GM21619 (cell line): ENCODE data around the gene DAPL1.

Experiments used
- ATAC-seq: cut with Tn5 transposase; IDR thresholded peaks from one replicate; pipeline ENCODE4 v1.9.1; 2021; ENCODE audit not compliant: unreplicated experiment

DAPL1 gene

GRCh38 chr2:158776231-158776630 is 18.9 kb upstream of the DAPL1 start:
- ATAC-seq = no peak

GRCh38 chr2:158777077-158777476 is 18.0 kb upstream of the DAPL1 start:
- no peak for ATAC-seq

GRCh38 chr2:158778243-158778642 is 16.9 kb upstream of the DAPL1 start:
- ATAC-seq = no peak

DNA sequence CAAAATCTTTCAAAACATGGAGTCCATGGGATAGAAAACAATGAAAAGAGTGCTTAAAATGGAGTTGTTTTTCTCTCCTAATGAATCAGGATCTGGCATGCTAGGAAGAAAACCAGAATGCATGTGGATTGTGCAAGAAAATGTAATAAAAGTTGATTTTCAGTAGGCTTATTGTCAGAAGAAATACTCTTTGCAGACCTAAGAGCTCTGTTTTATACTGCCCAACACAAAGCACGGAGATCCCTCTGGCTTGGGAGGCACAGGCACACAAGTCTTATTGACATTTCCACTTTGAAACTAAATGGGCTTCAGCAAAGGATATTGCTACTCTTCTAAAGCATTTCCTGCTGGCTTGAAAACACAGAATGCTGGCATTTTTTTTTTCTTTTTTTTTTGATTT is 15.5 kb upstream of the DAPL1 start:
- no peak for ATAC-seq

- no peak for ATAC-seq
Measured at GRCh38 chr2:158781353-158781961, 13.7 kb upstream of the DAPL1 start.

- no peak for ATAC-seq
Measured at GRCh38 chr2:158782136-158782535, 13.0 kb upstream of the DAPL1 start.

- ATAC-seq = no peak
Measured at GRCh38 chr2:158782616-158783015, 12.5 kb upstream of the DAPL1 start.

DNA sequence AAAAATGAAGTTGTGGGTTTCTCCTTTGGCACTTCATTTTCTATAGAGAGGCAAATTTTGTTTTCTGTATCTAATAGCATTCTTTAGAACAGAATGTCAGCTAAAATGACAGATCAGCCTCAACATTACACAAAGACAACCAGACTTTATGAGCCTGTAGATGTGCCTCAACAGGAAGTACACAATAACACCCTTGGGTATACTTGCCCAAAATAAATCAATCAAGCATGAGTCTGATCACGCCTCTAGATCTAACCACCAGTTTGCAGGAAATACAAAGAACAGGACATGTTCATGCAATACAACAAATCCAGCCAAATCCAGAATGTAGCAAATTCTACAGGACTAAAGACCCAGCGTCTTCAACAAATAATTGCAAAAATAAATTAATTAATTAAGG is 11.2 kb upstream of the DAPL1 start:
- no peak for ATAC-seq

GRCh38 chr2:158786897-158787296 is 8.2 kb upstream of the DAPL1 start:
- no peak for ATAC-seq

DNA sequence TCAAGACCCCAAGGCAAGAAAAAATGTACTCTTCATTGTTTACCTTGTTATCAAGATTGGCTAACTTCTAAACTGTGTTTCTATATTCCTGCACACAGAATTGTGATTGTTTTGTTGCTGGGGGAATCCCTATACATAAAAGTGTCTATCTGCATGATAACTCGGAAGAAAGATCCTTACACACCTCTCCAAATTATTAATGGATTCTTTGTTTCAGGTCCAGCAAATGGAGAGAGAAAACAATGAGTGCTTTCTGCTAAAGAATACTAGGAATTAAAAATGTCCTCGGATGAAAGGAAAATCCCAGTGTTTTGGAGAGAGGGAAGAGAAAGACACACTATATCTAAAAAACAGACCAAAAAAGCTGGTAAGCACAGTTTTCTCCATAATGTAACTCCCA is 6.2 kb upstream of the DAPL1 start:
- no peak for ATAC-seq

DNA sequence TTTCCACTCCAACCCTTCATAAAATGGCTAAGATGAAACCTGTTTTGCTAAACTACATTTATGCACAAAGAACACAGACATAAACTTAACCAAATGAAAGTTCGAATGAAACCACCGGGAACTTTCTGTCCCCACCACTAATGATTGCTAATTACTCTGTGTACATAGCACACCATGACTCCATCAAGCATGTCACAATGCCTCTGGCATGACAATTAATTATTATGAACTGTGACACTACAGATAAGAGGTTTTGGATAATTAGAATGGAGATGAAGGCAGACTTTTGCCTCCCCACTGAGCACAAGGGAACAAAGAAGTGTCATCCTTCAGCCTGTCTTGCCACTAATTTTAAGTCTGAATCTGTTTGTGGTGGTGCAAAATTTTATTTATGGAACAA is 1.5 kb downstream of the DAPL1 start:
- ATAC-seq = no peak

DNA sequence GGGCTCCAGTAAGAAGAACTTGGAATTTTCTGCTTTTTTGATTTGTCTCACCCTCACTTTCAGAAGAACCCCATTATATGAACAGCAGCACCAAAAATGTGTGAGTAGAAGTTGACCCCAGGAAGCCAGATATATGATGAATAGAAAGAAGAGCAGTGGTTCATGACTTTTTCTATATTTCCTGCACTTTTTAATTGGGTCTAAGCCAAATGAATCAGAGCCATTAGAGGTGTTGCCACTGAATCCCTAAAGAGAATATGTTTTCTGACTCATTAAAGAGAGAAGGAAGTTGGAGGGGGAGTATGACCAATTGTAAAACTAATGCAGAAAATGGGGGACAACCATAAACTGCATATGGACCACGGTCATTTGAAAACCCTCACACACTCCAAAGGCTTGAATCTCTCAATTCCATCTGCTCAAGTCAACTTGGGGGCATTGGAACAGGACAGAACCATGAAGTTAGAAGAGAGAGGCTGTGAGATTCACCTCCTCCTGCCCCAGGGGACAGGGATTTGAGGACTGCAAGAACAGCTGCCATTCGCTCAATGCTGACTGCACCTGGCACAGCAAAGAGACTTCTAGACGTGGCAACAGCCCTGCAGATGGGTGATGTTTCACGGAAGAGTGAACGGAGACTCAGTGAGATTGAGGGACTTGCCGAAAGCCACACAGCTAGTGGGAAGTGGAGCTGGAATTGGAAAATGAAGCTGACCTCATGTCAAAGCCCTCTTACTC is 3.0 kb downstream of the DAPL1 start:
- ATAC-seq = no peak

- no peak for ATAC-seq
Measured at GRCh38 chr2:158799181-158799580, 4.1 kb downstream of the DAPL1 start.

- ATAC-seq = no peak
Measured at GRCh38 chr2:158803506-158803905, 8.4 kb downstream of the DAPL1 start.

- no peak for ATAC-seq
Measured at GRCh38 chr2:158805255-158805654, 10.1 kb downstream of the DAPL1 start.

GRCh38 chr2:158805936-158806335 is 10.8 kb downstream of the DAPL1 start:
- no peak for ATAC-seq

GRCh38 chr2:158806941-158807340 is 11.8 kb downstream of the DAPL1 start:
- ATAC-seq = no peak

GRCh38 chr2:158808426-158808825 is 13.3 kb downstream of the DAPL1 start:
- ATAC-seq = no peak

- no peak for ATAC-seq
Measured at GRCh38 chr2:158809816-158810215, 14.7 kb downstream of the DAPL1 start.

- no peak for ATAC-seq
Measured at GRCh38 chr2:158810731-158811460, 15.8 kb downstream of the DAPL1 start.

- ATAC-seq = no peak
Measured at GRCh38 chr2:158815166-158815565, 20.0 kb downstream of the DAPL1 start.

DNA sequence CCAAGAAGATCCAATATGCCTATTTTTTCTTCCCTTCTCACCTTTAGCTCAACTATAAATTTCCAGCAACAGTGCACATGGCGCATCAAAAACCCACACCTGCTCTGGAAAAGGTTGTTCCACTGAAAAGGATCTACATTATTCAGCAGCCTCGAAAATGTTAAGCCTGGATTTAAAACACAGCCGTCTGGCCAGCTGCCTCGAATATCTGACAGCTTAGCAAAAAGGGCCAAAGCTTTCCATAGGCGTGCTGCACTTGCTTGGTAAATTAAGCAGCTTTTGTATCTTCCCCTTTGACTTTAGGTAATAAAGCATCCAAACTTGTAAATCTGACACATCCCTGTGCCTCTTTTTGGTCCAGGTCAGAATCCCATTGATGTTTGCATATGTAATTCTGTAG is 20.5 kb downstream of the DAPL1 start:
- ATAC-seq = no peak
